IPS DF 6.9 (cell line): ENCODE data around the gene SOX18.

Source experiments
- DNase-seq: peaks from one replicate; pipeline ENCODE4 v3.0.0-alpha.2; 2013; ENCODE audit warnings: low read depth, low spot score
- H3K27ac ChIP-seq: one replicate; pipeline ENCODE4 v1.5.1; 2013; ENCODE audit warnings: low read length, control low read depth
- H3K27me3 ChIP-seq: 2 replicates; pipeline ENCODE4 v1.6.1; 2013; ENCODE audit warnings: mild to moderate bottlenecking, low read length; ENCODE audit not compliant: control insufficient read depth, insufficient read depth
- H3K36me3 ChIP-seq: 2 replicates; pipeline ENCODE4 v1.6.1; 2013; ENCODE audit warnings: low read length; ENCODE audit not compliant: control insufficient read depth, insufficient read depth
- H3K4me1 ChIP-seq: 2 replicates; pipeline ENCODE4 v1.6.1; 2013; ENCODE audit warnings: low read length; ENCODE audit not compliant: control insufficient read depth, insufficient read depth
- H3K4me3 ChIP-seq: 2 replicates; pipeline ENCODE4 v1.5.1; 2013; ENCODE audit warnings: mild to moderate bottlenecking, low read length
- H3K9me3 ChIP-seq: 2 replicates; pipeline ENCODE4 v1.6.1; 2013; ENCODE audit warnings: low read length, inconsistent platforms; ENCODE audit not compliant: control insufficient read depth, insufficient read depth
- WGBS: extraction: QIAGEN DNeasy Blood & Tissue Kit; methylation state at CpG from one replicate; pipeline ENCODE4 v1.1.7; 2013; ENCODE audit warnings: mixed read lengths, missing lambda C conversion rate; ENCODE audit not compliant: insufficient read length, insufficient coverage; 5-methylcytosine and 5-hydroxymethylcytosine counted together

The SOX18 gene

GRCh38 chr20:64036346-64037198, 12.9 kb downstream of the SOX18 start:
- peaks cover 10% of the 10 kb centered on the region for H3K36me3 ChIP-seq
- no peak overlapping the region for H3K27ac ChIP-seq
- H3K4me1 ChIP-seq, result peaks cover 16% of the 10 kb centered on the region
- H3K9me3 ChIP-seq, result no peaks in the 10 kb centered on the region
- DNase-seq, result no peak
- H3K4me3 ChIP-seq, result no peak overlapping the region
- no CpG with 5 or more reads among the region's 17 CpGs for WGBS
- peaks cover 8% of the 10 kb centered on the region; the same call in 1 of the 2 replicates for H3K27me3 ChIP-seq

- H3K9me3 ChIP-seq, result no peaks in the 10 kb centered on the region
- H3K27me3 ChIP-seq, result peaks cover 5% of the 10 kb centered on the region; the same call in 1 of the 2 replicates
- H3K27ac ChIP-seq, result no peak within 1 kb of the TSS
- peaks cover 10% of the 10 kb centered on the region for H3K36me3 ChIP-seq
- no peak within 1 kb of the TSS for H3K4me3 ChIP-seq
- DNase-seq, result no peak
- no CpG with 5 or more reads among the region's 10 CpGs for WGBS
- peaks cover 16% of the 10 kb centered on the region for H3K4me1 ChIP-seq
Observed at GRCh38 chr20:64035933-64036345, 13.5 kb downstream of the SOX18 start, which contains the start of gene C20orf204. Gene C20orf204, plus strand, starts transcription at chr20:64036182. Its CDS starts 142 bp downstream, at chr20:64036324.

- Histone ChIP-seq H3K9me3 (no peaks in the 10 kb centered on the region), H3K27ac (no peak overlapping the region), H3K27me3 (no peaks in the 10 kb centered on the region; the same call in 1 of the 2 replicates), H3K4me1 (peaks cover 16% of the 10 kb centered on the region), H3K36me3 (peaks cover 13% of the 10 kb centered on the region), H3K4me3 (no peak overlapping the region)
- no CpG with 5 or more reads among the region's 17 CpGs for WGBS
- DNase-seq, result no peak
Observed at GRCh38 chr20:64035066-64035932, 14.1 kb downstream of the SOX18 start.

GRCh38 chr20:64033981-64034493, 15.4 kb downstream of the SOX18 start:
- Histone ChIP-seq H3K4me3 (no peak overlapping the region), H3K4me1 (peaks cover 13% of the 10 kb centered on the region), H3K36me3 (peaks cover 24% of the 10 kb centered on the region), H3K9me3 (no peaks in the 10 kb centered on the region), H3K27me3 (no peaks in the 10 kb centered on the region; the same call in 1 of the 2 replicates), H3K27ac (no peak overlapping the region)
- DNase-seq, result no peak
- no CpG with 5 or more reads among the region's 11 CpGs for WGBS

GRCh38 chr20:64032706-64033624, 16.5 kb downstream of the SOX18 start:
- H3K36me3 ChIP-seq, result peaks cover 24% of the 10 kb centered on the region
- no peak overlapping the region for H3K27ac ChIP-seq
- no peak overlapping the region for H3K4me3 ChIP-seq
- no peaks in the 10 kb centered on the region for H3K9me3 ChIP-seq
- peaks cover 13% of the 10 kb centered on the region for H3K4me1 ChIP-seq
- no CpG with 5 or more reads among the region's 31 CpGs for WGBS
- H3K27me3 ChIP-seq, result no peaks in the 10 kb centered on the region
- DNase-seq, result no peak

- WGBS, result no CpG with 5 or more reads among the region's 19 CpGs
- H3K27me3 ChIP-seq, result no peaks in the 10 kb centered on the region
- no peak overlapping the region for H3K27ac ChIP-seq
- no peaks in the 10 kb centered on the region for H3K9me3 ChIP-seq
- H3K4me1 ChIP-seq, result peaks cover 11% of the 10 kb centered on the region
- no peak overlapping the region for H3K4me3 ChIP-seq
- no peak for DNase-seq
- H3K36me3 ChIP-seq, result peaks cover 29% of the 10 kb centered on the region
Observed at GRCh38 chr20:64031822-64032314, 17.6 kb downstream of the SOX18 start.

- H3K27me3 ChIP-seq, result no peaks in the 10 kb centered on the region
- H3K4me3 ChIP-seq, result no peak overlapping the region
- peaks cover 34% of the 10 kb centered on the region for H3K36me3 ChIP-seq
- DNase-seq, result no peak
- H3K4me1 ChIP-seq, result no peaks in the 10 kb centered on the region
- H3K9me3 ChIP-seq, result no peaks in the 10 kb centered on the region
- WGBS, result no CpG with 5 or more reads among the region's 20 CpGs
- H3K27ac ChIP-seq, result no peak overlapping the region
Observed at GRCh38 chr20:64030371-64031134, 18.9 kb downstream of the SOX18 start.

- Histone ChIP-seq H3K9me3 (no peaks in the 10 kb centered on the region), H3K4me3 (no peak overlapping the region), H3K4me1 (no peaks in the 10 kb centered on the region), H3K27ac (no peak overlapping the region), H3K36me3 (peaks cover 40% of the 10 kb centered on the region), H3K27me3 (no peaks in the 10 kb centered on the region)
- DNase-seq, result no peak
- WGBS, result no CpG with 5 or more reads among the region's 38 CpGs
Observed at GRCh38 chr20:64029293-64030117, 19.9 kb downstream of the SOX18 start.
